Spleen (tissue), 11 donors: Measurements from ENCODE around the gene OR4N2. TPM values are rescaled to one million over a fixed set of nuclear protein-coding genes. Genes with fewer than 3 reads are reported as not detected.
"Not testable (repeated sequence)": the region's sequence is repeated elsewhere in the genome, so short reads cannot be mapped to it uniquely, and the experiment has no call there.

Source experiments
- DNase-seq: peaks from one replicate; pipeline ENCODE4 v3.0.0-alpha.2; 2020
- H3K27ac ChIP-seq, 8 donors: fragments of 200-600 bp; sonication (generic) in 7 of 8; 1 replicate in 4 of 8; 2 replicates in 4 of 8; pipeline versions ENCODE4 v1.5.0 to v1.8.0; 2016 to 2021; ENCODE audit warnings: inconsistent platforms in 4 of 8, mild to moderate bottlenecking in 4 of 8, moderate library complexity in 1 of 8
- H3K27me3 ChIP-seq, 7 donors: fragments of 200-600 bp; sonication (generic) in 6 of 7; replicated peaks in 1 of 7; 1 replicate in 4 of 7; 2 replicates in 3 of 7; pipeline versions ENCODE4 v1.5.0 to v1.8.0; 2016 to 2021; ENCODE audit warnings: inconsistent platforms in 3 of 7, mild to moderate bottlenecking in 1 of 7
- H3K36me3 ChIP-seq, 6 donors: fragments of 200-600 bp; sonication (generic) in 5 of 6; 1 replicate in 4 of 6; 2 replicates in 2 of 6; pipeline versions ENCODE4 v1.5.0 to v1.8.0; 2016 to 2021; ENCODE audit warnings: inconsistent platforms in 2 of 6
- H3K4me1 ChIP-seq, 6 donors: fragments of 200-600 bp; sonication (generic) in 5 of 6; 1 replicate in 3 of 6; 2 replicates in 3 of 6; pipeline versions ENCODE4 v1.5.0 to v1.8.0; 2016 to 2021; ENCODE audit warnings: inconsistent platforms in 3 of 6
- H3K4me3 ChIP-seq, 8 donors: fragments of 200-600 bp; sonication (generic) in 7 of 8; 1 replicate in 4 of 8; 2 replicates in 4 of 8; pipeline versions ENCODE4 v1.5.0 to v1.8.0; 2016 to 2021; ENCODE audit warnings: inconsistent platforms in 4 of 8, mild to moderate bottlenecking in 4 of 8, moderate library complexity in 2 of 8
- H3K9me3 ChIP-seq, 8 donors: fragments of 200-600 bp; sonication (generic) in 7 of 8; 1 replicate in 4 of 8; 2 replicates in 4 of 8; pipeline versions ENCODE4 v1.5.0 to v1.8.0; 2016 to 2021; ENCODE audit warnings: inconsistent platforms in 4 of 8
- CTCF ChIP-seq, 11 experiments: fragments of 200-600 bp in 7 of 11; fragments of 450-650 bp in 4 of 11; sonication (generic) in 4 of 11; IDR thresholded peaks in 8 of 11; conservative IDR thresholded peaks in 3 of 11; 1 replicate in 7 of 11; 2 replicates in 4 of 11; pipeline versions ENCODE4 v1.4.0 to v1.8.0; 2016 to 2021; ENCODE audit warnings: antibody characterized with exemption in 11 of 11, inconsistent platforms in 4 of 11, mild to moderate bottlenecking in 1 of 11
- POLR2A ChIP-seq, 3 donors: fragments of 450-650 bp; IDR thresholded peaks; one replicate each; pipeline ENCODE4 v1.5.1; 2017; ENCODE audit warnings: antibody characterized with exemption in 3 of 3, mild to moderate bottlenecking in 1 of 3
- POLR2AphosphoS5 ChIP-seq, 3 donors: sonication (generic); formaldehyde crosslinking; IDR thresholded peaks; one replicate each; pipeline ENCODE4 v1.5.1; 2017; ENCODE audit warnings: antibody characterized with exemption in 3 of 3
- WGBS, 5 donors: extraction: QIAGEN DNeasy Blood & Tissue Kit in 3 of 5; methylation state at CpG; one replicate each; pipeline versions ENCODE4 v1.1.5 to v1.1.7; 2013 to 2018; 5-methylcytosine and 5-hydroxymethylcytosine counted together
- intact Hi-C: fragments of 100-400 bp; cut with DNase I; formaldehyde crosslinking; loops from one replicate; pipeline ENCODE4 v1.15.0; 2023; ENCODE audit warnings: low total_unique reads
- polyA plus RNA-seq, 3 donors: library from polyadenylated mRNA; stranded (reverse); fragments of 200-250 nt; gene quantifications; one replicate each; pipeline ENCODE4 v1.2.1, GENCODE V29; 2013
- total RNA-seq, 7 donors: library from RNA; depleted of rRNA in 3 of 7; stranded (reverse); fragments of >200 nt in 3 of 7; fragmentation: NEBNext Ultra II Directional in 4 of 7; extraction: Animal tissue kit (Norgen Biotek cat#: 25700) in 4 of 7; gene quantifications; one replicate each; pipeline versions ENCODE4 v1.1.0 to v1.2.1, GENCODE V29; 2016 to 2021
- donor health status: healthy with polysubstance abuse.
- donor health status: DM: no; HTN: no; CAD: no; lungs with moderate emphysema.
- donor health status: DM: no; HTN: no; CAD: no.
- donor health status: Bipolar disorder and iron deficiency.
- donor health status: healthy.
- donor health status: DM: no; HTN: no; CAD: no.
- donor health status: DM: yes; HTN: yes; CAD: no.

The OR4N2 gene
- total and polyA plus RNA-seq, 10 donors, result not detected

DNA sequence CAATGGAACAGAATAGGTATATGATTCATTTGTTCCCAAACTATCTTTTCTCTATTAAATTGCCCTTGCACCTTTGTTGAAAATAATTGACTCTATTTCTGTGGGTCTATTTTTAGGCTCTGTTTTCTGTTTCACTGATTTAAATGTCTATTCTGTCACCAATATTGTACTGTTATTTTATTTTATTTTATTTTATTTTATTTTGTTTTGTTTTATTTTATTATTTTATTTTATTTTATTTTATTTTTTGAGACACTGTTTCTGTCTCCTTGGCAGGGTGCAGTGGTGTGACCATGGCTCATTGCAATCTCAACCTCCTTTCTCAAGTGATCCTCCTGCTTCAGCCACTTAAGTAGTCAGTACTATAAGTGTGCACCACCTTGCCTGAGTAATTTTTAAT lies 34.9 kb downstream of the OR4N2 start:
- H3K4me3 ChIP-seq, result no peak overlapping the region
- TF ChIP-seq POLR2AphosphoS5 (IDR thresholded peaks at IDR 0.05) (no peak), CTCF (IDR thresholded peaks at IDR 0.05 in 8 of 11, conservative IDR thresholded peaks at IDR 0.05 in 3 of 11) (no peak), POLR2A (IDR thresholded peaks at IDR 0.05) (no peak)
- no peaks in the 10 kb centered on the region for H3K4me1 ChIP-seq
- DNase-seq, result no peak
- H3K27ac ChIP-seq, result no peak overlapping the region
- intact Hi-C loops, result no loop called here
- H3K27me3 ChIP-seq, result no peaks in the 10 kb centered on the region
- H3K36me3 ChIP-seq, result no peaks in the 10 kb centered on the region
- H3K9me3 ChIP-seq, result peaks cover 0 to 64% (median 43%) of the 10 kb centered on the region in 8 donors

DNA sequence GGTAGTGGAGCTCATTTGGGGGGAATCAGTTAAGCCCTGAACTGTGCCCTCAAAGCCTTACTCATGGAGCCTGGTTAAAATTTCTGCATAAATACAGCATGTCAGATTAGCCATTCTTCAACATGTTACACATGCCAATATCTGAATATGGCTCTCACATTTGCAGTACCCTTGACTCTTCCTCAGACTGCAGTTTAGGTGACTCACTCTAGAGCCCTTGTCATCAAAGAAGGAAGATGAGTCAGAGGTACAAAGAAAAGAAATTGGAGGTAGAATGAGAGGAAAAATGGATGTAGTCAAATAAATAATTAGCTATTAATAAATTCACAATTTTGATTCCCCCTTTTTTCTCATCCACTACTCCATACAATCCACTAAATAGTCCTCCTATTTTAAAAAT lies 47.8 kb downstream of the OR4N2 start:
- Histone ChIP-seq H3K4me3 (no peak overlapping the region), H3K4me1 (no peaks in the 10 kb centered on the region), H3K27ac (no peak overlapping the region), H3K36me3 (no peaks in the 10 kb centered on the region), H3K27me3 (no peaks in the 10 kb centered on the region), H3K9me3 (peaks cover 0 to 27% (median 0%) of the 10 kb centered on the region in 8 donors)
- intact Hi-C loops, result no loop called here
- TF ChIP-seq CTCF (IDR thresholded peaks at IDR 0.05 in 8 of 11, conservative IDR thresholded peaks at IDR 0.05 in 3 of 11) (no peak), POLR2A (IDR thresholded peaks at IDR 0.05) (no peak), POLR2AphosphoS5 (IDR thresholded peaks at IDR 0.05) (no peak)
- no peak for DNase-seq

DNA sequence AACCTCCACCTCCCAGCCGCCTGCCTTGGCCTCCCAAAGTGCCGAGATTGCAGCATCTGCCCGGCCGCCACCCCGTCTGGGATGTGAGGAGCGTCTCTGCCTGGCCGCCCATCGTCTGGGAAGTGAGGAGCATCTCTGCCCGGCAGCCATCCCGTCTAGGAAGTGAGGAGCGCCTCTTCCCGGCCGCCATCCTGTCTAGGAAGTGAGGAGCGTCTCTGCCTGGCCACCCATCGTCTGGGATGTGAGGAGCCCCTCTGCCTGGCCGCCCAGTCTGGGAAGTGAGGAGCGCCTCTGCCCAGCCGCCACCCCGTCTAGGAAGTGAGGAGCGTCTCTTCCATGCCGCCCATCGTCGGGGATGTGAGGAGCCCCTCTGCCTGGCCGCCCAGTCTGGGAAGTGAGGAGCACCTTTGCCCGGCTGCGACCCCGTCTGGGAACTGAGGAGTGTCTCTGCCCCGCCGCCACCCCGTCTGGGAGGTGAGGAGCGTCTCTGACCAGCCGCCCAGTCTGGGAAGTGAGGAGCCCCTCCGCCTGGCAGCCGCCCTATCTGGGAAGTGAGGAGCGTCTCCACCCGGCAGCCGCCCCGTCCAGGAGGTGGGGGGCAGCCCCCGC lies 62.6 kb downstream of the OR4N2 start:
- H3K9me3 ChIP-seq, result peaks cover 0 to 22% (median 0%) of the 10 kb centered on the region in 8 donors
- WGBS, 5 donors, result 89 to 94% (median 90%) methylated on average over 38 to 39 of the region's 39 CpGs
- intact Hi-C loops, H3K27ac ChIP-seq, H3K27me3 ChIP-seq, H3K4me3 ChIP-seq, H3K36me3 ChIP-seq, H3K4me1 ChIP-seq, DNase-seq: not testable (repeated sequence)

- Histone ChIP-seq H3K9me3 (peaks cover 0 to 7% (median 0%) of the 10 kb centered on the region in 8 donors), H3K36me3 (no peaks in the 10 kb centered on the region), H3K4me3 (no peak overlapping the region), H3K27me3 (no peaks in the 10 kb centered on the region), H3K4me1 (no peaks in the 10 kb centered on the region), H3K27ac (no peak overlapping the region)
- intact Hi-C loops, result no loop called here
- 27 to 37% (median 32%) methylated on average over 6 of the region's 6 CpGs for WGBS, 5 donors
- no peak for TF ChIP-seq POLR2A (IDR thresholded peaks at IDR 0.05)
- no peak for TF ChIP-seq POLR2AphosphoS5 (IDR thresholded peaks at IDR 0.05)
- no peak for TF ChIP-seq CTCF (IDR thresholded peaks at IDR 0.05 in 8 of 11, conservative IDR thresholded peaks at IDR 0.05 in 3 of 11)
- no peak for DNase-seq
Observed at GRCh38 chr14:19873178-19873577, 69.6 kb downstream of the OR4N2 start.

GRCh38 chr14:19874842-19875241 lies 71.3 kb downstream of the OR4N2 start, which contains the start of gene OR4K2:
Gene OR4K2, plus strand, starts transcription at chr14:19875142. Its CDS starts 1,126 bp downstream, at chr14:19876268.
- H3K9me3 ChIP-seq, result peaks cover 0 to 4% (median 0%) of the 10 kb centered on the region in 8 donors
- no peak for DNase-seq
- H3K4me1 ChIP-seq, result no peaks in the 10 kb centered on the region
- TF ChIP-seq POLR2AphosphoS5 (IDR thresholded peaks at IDR 0.05), result no peak
- no peak for TF ChIP-seq CTCF (IDR thresholded peaks at IDR 0.05 in 8 of 11, conservative IDR thresholded peaks at IDR 0.05 in 3 of 11)
- no peak for TF ChIP-seq POLR2A (IDR thresholded peaks at IDR 0.05)
- whole genome bisulfite sequencing, 5 donors, result 48 to 60% (median 57%) methylated on average over 2 of the region's 2 CpGs
- intact Hi-C loops, result no loop called here
- no peaks in the 10 kb centered on the region for H3K36me3 ChIP-seq
- no peak within 1 kb of the TSS for H3K27ac ChIP-seq
- no peak within 1 kb of the TSS for H3K4me3 ChIP-seq
- H3K27me3 ChIP-seq, result no peaks in the 10 kb centered on the region
